Smooth muscle cell of the brain vasculature (primary cell): ENCODE measurements around the gene SCNN1A.

ENCODE experiments used
- DNase-seq: peaks from one replicate; pipeline ENCODE4 v3.0.0-alpha.2; 2012; ENCODE audit warnings: low read depth, low spot score

Gene SCNN1A

GRCh38 chr12:6368906-6369525 lies 6.3 kb downstream of the SCNN1A start:
- DNase-seq: no peak

DNA sequence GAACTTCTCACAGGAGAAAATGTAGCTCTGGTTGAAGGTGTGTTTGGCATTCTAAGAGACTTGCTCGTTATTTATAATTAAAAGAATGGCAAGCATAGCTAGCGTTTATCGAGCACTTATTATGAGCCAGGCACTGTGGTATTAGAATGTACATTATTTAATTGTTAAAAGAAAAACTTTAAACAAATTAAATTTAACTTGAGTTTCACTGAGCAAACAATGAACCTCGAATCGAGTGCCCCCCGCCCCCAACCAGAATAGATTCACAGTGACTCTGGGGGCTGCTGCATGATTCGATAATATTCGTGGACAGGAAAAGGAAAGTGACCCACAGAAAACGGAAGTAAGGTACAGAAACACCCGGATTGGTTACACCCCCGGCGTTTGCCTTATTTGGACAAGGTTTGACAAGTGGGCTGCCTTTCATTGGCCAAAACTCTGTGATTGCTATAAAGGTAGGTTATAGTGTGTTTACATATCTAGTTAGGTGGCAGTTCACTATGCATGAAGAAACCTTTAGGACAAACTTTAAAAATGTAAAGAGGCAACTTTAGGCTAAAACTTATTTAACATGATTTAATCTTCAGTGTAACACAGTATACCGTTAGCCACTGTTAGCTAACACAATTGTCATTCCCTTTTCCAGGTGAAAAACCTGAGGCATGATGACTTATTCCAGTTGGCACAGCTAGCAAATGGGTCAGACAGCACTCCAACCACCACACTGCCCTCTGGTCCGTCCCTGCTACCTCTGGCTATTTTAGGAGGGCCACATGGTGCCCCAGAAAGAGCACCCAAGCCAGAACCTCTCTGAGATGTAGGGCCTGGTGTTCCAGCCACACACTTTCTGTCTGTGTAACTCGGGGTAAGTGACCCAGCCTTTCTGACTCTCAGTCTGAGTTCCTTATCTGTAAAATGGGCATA lies 7.1 kb downstream of the SCNN1A start:
- no peak for DNase-seq

- DNase-seq: no peak
These were observed 8.0 kb downstream of the SCNN1A start for GRCh38 chr12:6367065-6367968.

GRCh38 chr12:6364044-6364374 lies 11.4 kb downstream of the SCNN1A start:
- no peak for DNase-seq

DNA sequence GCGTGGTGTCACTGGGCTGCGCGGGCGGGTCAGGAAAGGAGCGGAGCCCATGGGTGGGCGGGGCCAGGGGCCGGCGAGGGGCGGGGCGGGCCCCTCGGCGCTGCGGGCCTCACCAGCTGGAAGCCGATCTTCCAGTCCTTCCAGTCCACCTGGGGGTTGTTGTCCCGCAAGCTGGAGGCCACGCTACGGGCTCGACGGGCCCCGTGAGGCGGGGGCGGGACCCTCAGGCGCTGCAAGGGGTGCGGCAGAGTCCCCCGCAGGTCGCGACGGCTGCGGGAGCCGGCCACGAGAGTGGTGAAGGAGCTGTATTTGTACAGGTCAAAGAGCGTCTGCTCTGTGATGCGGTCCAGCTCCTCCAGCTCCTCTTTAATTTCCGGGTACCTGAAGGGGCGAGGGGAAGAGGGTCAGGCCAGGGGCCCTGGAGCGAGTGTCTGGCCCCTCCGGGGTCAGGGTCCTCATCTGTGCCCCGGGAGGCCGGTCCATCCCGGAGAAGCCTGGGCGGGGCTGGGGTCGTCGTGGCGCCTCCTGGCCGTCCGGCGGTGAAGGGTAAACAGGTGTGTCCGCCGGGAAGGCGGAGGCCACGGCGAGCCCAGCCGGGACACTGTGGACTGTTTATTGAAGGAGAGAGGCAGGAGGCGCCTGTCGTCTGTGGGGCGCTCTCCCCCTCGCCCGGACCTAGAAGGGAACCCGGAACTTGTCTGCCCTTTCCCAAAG lies 11.9 kb downstream of the SCNN1A start:
- no peak for DNase-seq

- no peak for DNase-seq
These were observed 12.4 kb downstream of the SCNN1A start for GRCh38 chr12:6363010-6363329.

- DNase-seq: no peak
These were observed 13.0 kb downstream of the SCNN1A start for GRCh38 chr12:6362403-6362802.

DNA sequence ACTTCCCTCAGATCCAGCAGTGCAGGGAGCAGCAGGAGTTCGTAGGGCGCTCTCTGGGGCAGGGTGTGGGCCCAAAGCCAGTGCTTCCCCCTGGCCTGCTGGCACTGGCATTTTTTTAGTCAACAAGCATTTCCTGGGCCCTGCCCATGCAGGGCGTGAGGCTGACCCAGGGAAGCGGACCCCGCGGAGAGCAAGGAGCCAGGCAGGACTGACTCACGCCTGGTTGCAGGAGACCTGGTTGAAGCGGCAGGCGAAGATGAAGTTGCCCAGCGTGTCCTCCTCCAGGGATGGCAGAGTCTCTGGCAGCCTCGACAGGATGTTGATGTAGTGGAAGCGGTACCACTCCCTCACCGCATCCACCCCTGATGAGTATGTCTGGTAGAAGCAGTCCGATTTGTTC lies 13.5 kb downstream of the SCNN1A start:
- no peak for DNase-seq

GRCh38 chr12:6360578-6361490 lies 14.5 kb downstream of the SCNN1A start:
- DNase-seq: no peak

DNA sequence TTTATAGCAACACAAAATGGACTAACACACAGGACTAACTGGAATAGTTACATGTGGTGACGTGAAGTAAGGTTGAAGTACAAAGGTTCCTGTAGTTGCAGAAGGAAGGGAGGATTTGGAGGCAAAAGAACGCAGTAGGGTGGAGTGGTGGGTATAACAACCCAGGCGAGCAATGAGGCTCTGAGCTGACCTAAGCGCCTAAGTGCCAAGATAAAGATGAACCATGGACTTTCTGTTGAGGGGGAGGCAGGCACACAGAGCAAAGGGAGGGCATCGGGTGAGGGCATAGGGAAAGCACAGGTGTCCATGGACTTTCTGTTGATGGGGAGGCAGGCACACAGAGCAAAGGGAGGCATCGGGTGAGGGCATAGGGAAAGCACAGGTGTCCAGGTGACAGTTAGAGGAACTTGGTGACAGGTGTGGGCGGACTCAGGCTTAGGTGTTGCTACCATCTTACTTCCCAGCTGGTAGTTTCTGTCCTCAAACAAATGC lies 15.2 kb downstream of the SCNN1A start:
- DNase-seq: no peak

GRCh38 chr12:6358881-6359280 lies 16.5 kb downstream of the SCNN1A start:
- no peak for DNase-seq

GRCh38 chr12:6356374-6356820 lies 19.0 kb downstream of the SCNN1A start:
- DNase-seq: no peak

GRCh38 chr12:6355491-6356373 lies 19.6 kb downstream of the SCNN1A start:
- no peak for DNase-seq

DNA sequence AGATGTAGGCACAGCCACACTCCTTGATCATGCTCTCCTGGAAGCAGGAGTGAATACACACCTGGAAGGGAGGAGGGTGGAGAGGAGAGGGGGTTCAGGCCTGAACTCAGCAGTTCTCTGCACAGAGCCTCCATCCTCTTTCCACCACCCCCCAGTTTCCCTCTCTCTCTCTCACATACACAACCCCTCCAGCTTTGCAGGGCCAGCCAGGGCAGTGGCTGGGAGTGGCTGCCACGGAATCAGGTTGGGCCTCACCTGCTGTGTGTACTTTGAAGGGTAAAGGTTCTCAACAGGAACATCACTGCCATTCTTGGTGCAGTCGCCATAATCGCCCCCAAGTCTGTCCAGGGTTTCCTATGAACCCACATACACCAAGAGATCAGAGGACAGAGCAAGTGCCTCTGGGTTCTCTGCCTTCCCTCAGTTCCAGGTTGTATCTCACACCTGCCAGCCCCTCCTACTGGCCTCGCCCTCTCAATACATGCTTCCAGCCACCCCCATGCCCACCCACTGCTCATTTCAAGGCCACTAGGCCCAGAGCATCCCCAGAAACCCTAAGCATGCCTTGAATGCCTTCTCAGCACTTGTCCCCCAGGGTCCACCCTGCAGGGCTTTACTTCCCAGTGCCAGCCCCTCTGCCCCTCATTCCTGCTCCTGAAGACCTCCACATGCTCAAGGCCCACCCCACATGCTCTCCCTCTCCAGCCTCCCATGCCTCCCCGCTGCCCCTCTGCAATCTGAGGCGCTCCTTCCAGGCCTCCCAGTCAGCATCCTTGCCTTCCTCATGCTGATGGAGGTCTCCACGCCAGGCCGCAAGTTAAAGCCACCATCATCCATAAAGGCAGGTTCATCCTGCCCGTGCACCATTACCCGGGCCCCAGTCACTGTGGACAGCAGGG lies 20.6 kb downstream of the SCNN1A start:
- DNase-seq: no peak

DNA sequence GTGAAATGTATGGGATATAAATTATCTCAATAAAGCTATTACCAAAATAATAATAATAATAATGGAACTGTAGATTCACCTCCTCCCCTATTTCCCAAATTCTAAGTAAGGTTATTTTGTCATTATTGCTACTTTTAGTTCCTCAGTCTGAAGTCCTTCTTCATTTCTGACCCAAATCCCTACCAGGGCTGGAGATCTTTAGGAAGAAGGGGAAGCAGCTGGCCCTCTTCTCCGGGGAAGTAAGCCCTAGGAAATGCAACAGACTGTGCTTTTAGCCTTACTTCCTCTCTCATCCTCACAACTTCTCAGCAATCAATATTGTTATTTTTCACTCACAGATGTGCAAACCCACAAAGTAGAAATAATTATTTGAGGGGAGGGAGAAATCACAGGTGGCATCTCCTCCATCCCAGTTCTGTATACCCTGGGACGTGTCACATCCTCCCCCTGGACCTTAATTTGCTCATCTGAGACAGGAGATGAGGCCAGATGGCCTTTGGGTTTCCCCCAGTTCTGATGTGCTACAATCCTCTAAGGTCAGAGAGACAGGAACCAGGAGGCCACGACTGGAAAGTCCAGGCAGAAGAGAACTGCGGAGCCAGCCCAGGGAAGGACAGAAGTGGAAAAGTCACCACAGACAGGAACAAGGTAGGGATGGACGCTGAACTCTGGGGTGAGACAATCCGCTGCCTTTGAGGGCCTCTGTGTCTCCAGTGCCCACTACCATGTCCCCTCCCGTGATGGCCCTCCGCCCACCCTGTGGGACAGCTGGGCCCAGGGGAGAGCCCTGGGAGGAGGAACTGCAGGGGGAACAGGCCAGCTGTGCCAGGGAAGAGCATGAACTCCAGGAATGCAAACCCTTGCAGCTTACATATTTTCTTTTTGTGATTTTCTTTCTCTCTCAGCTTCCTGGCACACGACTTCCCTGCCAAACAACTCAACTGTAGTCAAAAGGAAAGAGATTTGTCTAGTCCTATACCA lies 22.9 kb downstream of the SCNN1A start:
- DNase-seq: no peak

- no peak for DNase-seq
These were observed 23.7 kb downstream of the SCNN1A start for GRCh38 chr12:6351622-6352021.
